GM21717 (cell line): ENCODE measurements around the gene UGT3A2.

Source experiments
- ATAC-seq: cut with Tn5 transposase; IDR thresholded peaks from one replicate; pipeline ENCODE4 v1.9.1; 2021; ENCODE audit warnings: mild to moderate bottlenecking, moderate library complexity; ENCODE audit not compliant: unreplicated experiment

UGT3A2 gene

DNA sequence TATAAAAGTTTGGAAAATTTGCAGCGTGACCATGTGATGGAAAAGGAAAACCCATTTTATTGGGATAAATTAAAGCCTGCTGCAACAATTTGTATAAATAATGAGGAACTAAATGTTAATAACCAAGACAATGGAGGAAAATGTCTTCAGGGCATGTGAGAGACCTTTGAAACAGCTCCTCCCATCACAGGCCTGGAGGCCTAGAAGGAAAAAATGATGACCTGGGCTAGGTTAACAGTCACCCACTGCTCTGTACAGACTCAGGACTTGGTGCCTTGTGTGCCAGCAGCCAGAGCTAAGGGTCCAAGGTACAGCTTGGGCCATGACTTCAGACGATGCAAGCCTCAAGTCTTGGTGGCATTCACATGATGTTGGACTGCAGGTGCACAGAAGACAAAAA, 53.5 kb downstream of the UGT3A2 start:
- no peak for ATAC-seq

DNA sequence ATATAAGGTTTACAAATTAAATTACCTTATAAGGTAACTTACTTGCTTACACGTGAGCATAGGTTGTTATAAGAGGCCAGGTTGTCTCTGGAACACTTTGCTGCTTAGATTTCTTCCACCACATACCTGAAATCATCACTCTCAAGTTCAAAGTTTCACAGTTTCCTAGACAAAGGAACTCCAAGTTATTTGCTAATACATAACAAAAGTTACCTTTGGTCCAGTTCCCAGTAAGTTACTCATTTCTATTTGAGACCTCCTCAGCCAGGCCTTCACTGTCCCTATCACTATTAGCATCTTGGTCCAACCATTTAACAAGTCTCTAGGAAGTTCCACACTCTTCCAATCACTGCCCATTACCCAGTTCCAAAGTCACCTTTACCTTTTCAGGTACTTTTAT, 57.0 kb downstream of the UGT3A2 start:
- no peak for ATAC-seq

DNA sequence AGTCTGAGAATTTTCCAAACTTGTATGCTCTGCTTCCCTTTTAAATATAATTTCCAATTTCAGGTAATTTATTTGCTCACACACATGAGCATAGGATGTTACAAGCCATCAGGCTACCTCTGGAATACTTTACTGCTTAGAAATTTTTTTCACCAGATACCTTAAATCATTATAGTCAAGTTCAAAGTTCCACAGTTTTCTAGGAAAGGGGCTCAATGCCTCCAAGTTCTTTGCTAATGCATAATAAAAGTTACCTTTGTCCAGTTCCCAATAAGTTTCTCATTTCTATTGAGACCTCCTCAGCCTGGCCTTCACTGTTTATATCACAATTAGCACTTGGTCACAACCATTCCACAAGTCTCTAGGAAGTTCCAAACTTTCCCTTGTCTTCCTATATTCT, 59.3 kb downstream of the UGT3A2 start:
- ATAC-seq, result no peak

DNA sequence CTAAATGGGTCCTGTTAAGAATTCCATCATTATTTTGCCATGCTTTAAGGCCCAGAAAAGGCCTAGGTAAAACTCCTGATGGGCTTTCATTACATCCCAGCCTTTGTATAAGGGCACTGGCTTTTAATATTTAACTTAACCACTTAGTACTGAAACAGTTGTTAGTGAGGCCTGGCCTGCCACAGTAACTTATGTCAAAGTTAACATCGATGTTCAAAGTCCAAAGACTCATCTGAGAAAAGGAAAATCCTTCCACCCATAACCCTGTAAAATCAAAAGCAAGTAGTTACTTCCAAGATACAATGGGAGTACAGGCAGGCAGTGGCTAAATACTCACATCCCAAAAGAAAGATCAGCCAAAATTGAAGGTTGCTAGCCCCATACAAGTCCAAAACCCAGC, 60.5 kb downstream of the UGT3A2 start:
- no peak for ATAC-seq

DNA sequence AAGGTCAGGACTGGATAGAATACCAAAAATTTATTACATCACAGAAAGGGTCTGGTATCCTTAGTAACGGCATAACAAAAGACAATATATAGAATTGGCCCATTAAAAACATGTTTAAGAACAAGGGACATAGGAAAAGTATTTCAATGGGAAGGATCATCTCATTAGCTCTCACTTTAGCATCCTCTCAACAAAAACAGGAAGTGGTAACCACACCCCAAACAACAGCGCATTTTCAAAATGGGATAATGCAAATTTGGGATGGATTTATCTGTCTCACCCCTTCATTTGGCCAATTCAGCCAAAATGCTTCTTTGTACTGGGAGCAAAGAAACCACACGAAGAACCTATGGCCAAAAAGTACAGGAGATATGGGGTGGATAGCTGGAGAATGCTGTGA, 65.7 kb downstream of the UGT3A2 start:
- no peak for ATAC-seq

DNA sequence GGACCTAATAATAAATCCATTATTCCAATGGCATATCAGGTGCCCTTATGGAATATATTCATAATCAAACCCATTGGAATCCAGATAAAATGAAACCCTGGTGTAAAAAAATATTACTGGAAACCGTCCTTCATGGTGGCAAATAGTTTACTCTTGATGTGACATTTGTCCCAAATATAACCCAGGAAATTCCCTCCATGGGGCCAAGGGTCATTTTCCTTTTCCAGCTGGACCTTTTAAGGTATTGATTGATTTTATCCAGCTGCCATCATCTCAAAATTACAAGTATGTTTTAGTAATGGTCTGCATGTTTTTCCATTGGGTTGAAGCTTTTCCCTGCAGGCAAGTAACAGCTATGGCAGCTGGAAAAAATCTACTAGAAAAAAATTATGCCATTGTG, 67.1 kb downstream of the UGT3A2 start:
- ATAC-seq, result no peak

DNA sequence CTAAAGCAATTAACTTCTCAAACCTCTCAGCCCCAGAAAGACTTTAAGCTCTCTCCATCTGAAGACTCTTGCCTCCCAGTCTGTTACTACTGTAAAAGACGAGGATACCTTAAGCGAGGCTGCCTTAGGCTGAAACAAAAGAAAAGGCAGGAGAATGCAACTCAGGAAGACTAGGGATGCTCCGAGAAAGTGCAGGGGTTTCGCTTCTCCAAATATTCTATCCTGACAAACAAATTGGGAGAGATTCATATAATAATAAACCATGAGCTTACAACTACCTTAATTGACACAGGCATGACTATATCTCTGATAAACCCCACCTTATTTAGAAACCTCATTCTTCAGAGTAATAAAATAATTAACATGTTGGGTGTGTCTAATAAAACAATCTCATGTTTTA, 70.6 kb downstream of the UGT3A2 start:
- no peak for ATAC-seq

DNA sequence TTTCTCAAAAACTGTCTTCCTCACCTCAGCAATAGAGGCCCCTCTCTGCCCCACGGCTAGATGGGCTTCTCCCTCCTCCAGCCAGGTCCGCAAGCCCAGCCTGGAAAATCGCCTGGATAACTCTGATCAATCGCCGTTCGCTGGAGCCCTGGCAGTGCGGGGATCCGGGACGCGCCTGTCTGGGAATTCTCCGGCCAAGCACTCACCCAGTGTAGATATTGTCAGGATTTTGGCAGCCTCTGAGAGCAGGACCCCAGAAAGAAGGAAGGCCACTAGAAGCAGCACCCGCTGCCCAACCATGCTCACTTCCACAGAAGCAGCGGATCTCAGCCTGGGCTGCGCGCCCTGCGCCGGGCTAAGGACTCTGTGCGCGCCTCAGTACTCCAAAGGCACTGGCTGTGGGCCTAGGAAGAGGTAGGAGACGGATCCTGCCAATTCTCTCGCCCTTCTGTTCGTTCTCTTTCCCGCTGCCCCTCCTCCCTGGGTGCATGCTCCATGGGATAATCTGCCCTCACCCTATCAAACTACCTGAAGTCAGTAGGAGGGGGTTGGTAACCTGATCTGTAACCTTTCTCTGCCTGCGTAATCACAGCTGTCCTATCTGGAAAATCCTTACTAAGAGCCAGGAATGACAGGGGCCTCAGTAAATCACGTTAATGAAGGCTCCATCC, 75.6 kb downstream of the UGT3A2 start, which contains the start of gene UGT3A1:
Gene UGT3A1, minus strand, starts transcription at position 450 of the 671 bp plus-strand sequence. Its CDS starts 150 bp downstream, at position 300.
- no peak for ATAC-seq

DNA sequence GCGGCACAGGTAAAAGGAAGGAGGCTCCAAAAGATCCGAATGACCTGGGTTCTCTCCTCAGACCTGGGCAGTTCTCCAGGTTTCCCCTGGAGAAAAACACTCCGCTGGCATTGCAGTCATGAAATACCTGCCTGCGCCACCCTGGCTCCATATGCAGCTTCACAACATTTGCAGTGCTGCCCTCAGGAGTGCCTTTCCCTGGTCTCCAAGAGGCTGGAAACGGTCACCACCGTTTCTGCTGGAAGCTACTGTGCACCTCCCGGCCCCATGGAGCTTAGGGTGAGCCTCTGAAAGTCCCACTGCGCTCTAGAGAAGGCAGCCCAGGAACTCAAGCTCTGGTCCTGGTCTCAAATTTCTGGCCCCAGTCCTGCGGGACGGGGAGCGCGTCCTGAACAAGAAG, 76.2 kb downstream of the UGT3A2 start:
- ATAC-seq, result no peak

DNA sequence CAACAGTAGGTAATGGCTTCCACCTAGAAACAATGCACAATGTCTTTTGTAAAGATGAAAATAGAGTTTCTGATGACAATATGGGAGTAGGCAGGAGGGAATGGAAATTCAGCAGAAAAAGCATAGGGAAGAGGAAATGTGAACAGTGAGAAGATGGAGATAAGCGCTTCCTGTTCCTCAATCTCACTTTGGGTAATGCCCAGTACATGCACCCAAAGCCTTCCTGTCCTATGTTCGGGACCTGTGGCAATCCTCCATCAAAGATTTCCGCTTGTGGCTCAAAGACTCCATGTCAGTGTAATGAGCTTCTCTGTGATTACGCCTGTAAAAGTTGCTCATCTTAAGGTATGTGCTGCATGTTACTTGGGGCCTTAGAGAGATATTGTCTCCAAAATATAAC, 78.2 kb downstream of the UGT3A2 start:
- ATAC-seq, result no peak

DNA sequence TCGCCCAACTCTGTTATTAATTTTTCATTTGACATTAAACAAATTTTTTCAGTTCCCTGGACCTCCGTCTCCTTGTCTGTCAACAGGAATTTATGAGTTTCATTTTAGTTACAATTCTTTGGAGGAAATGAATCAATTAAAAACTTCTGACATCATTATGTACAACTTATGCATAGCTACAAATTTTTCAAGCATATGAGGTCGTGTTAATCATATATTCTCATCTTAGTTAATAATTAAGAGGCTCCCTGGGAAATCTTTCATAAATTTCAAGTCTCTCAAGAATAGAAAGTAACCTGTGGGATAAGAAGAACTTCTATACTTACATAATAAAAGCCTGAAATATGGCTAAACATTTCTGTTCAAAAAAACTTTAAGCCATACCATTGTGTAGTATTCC, 78.9 kb downstream of the UGT3A2 start:
- no peak for ATAC-seq
